KMS-11 (cell line): Measurements from ENCODE around the gene ZZZ3.

Experiments used
- H2AFZ ChIP-seq: fragments of 200-600 bp; sonication (generic); 2 replicates; pipeline ENCODE4 v1.6.1; 2016; ENCODE audit warnings: antibody characterized with exemption, mixed run types, low read depth
- H3K27ac ChIP-seq: fragments of 200-600 bp; sonication (generic); 2 replicates; pipeline ENCODE4 v1.6.1; 2016; ENCODE audit warnings: mild to moderate bottlenecking, mixed run types
- H3K27me3 ChIP-seq: fragments of 200-600 bp; sonication (generic); 2 replicates; pipeline ENCODE4 v1.6.1; 2017; ENCODE audit warnings: mild to moderate bottlenecking, low read depth, mixed run types, moderate library complexity; ENCODE audit not compliant: insufficient read depth
- H3K36me3 ChIP-seq: fragments of 200-600 bp; sonication (generic); 2 replicates; pipeline ENCODE4 v1.6.1; 2017; ENCODE audit warnings: mild to moderate bottlenecking, mixed run types; ENCODE audit not compliant: insufficient read depth
- H3K4me1 ChIP-seq: fragments of 200-600 bp; sonication (generic); 2 replicates; pipeline ENCODE4 v1.6.1; 2016; ENCODE audit warnings: mild to moderate bottlenecking, low read depth, mixed run types; ENCODE audit not compliant: poor library complexity, severe bottlenecking
- H3K4me2 ChIP-seq: fragments of 200-600 bp; sonication (generic); 2 replicates; pipeline ENCODE4 v1.7.0; 2016; ENCODE audit warnings: mild to moderate bottlenecking, mixed run types
- H3K4me3 ChIP-seq: fragments of 200-600 bp; sonication (generic); IDR thresholded peaks from 2 replicates; pipeline ENCODE4 v1.6.1; 2017; ENCODE audit warnings: low read depth, low read length, mixed read lengths; ENCODE audit not compliant: insufficient read depth
- H3K79me2 ChIP-seq: fragments of 200-600 bp; sonication (generic); 2 replicates; pipeline ENCODE4 v1.6.1; 2016; ENCODE audit warnings: low read depth, mixed run types; ENCODE audit not compliant: insufficient read depth
- H3K9ac ChIP-seq: fragments of 200-600 bp; sonication (generic); 2 replicates; pipeline ENCODE4 v1.6.1; 2016; ENCODE audit warnings: mild to moderate bottlenecking, mixed run types
- H4K20me1 ChIP-seq: fragments of 200-600 bp; sonication (generic); 2 replicates; pipeline ENCODE4 v1.6.1; 2016; ENCODE audit warnings: mild to moderate bottlenecking, mixed run types; ENCODE audit not compliant: insufficient read depth
- TF ChIP-seq, protein P1 (sequence below): fragments of 200-600 bp; sonication (generic); conservative IDR thresholded peaks from 2 replicates; pipeline ENCODE4 v1.6.1; 2017; ENCODE audit warnings: low read depth, mild to moderate bottlenecking, antibody characterized with exemption, low read length, moderate library complexity, mixed read lengths

ZZZ3 gene

DNA sequence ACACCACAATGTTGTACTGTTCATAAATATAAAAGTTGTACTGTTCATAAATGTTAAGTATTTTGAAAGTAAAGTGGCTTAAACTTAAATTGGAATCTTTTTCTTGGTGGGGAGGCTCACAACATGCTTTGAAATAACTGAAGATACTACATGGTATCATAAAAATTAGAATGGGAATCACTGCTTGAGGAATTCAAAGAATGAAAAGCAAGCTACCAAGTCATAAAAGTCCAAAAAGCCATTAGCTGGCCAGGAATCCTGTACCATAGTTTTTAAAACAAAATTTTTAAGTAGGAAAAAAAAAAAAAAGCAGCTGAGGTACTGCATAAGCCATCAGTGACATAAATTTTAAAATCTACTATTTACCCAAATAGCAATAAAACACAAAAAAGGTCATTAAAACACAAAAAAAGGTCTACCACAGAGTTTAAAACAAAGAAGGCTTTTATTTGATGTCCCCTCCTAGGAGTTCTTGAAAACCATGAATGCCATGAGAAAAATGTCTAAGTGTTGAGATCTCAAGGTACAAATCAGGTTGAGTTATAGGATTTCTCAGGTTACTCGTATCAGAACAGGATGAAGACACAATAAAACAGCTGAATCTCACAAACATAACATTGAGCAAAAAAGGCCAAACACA, 8.6 kb downstream of the ZZZ3 start:
- H3K36me3 ChIP-seq = no peaks in the 10 kb centered on the region
- no peak overlapping the region for H3K27ac ChIP-seq
- H3K4me2 ChIP-seq = no peak overlapping the region
- H3K27me3 ChIP-seq = no peaks in the 10 kb centered on the region
- H3K9ac ChIP-seq = no peak overlapping the region
- 0 out of 2 replicates have a peak, but pooled peaks cover 4% of the 10 kb centered on the region for H4K20me1 ChIP-seq
- peaks cover 40% of the 10 kb centered on the region for H3K4me1 ChIP-seq
- H3K4me3 ChIP-seq = no peak overlapping the region
- no peak overlapping the region for H2AFZ ChIP-seq
- TF ChIP-seq, protein P1, sequence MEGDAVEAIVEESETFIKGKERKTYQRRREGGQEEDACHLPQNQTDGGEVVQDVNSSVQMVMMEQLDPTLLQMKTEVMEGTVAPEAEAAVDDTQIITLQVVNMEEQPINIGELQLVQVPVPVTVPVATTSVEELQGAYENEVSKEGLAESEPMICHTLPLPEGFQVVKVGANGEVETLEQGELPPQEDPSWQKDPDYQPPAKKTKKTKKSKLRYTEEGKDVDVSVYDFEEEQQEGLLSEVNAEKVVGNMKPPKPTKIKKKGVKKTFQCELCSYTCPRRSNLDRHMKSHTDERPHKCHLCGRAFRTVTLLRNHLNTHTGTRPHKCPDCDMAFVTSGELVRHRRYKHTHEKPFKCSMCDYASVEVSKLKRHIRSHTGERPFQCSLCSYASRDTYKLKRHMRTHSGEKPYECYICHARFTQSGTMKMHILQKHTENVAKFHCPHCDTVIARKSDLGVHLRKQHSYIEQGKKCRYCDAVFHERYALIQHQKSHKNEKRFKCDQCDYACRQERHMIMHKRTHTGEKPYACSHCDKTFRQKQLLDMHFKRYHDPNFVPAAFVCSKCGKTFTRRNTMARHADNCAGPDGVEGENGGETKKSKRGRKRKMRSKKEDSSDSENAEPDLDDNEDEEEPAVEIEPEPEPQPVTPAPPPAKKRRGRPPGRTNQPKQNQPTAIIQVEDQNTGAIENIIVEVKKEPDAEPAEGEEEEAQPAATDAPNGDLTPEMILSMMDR = no peak
- H3K79me2 ChIP-seq = peaks cover 99% of the 10 kb centered on the region

DNA sequence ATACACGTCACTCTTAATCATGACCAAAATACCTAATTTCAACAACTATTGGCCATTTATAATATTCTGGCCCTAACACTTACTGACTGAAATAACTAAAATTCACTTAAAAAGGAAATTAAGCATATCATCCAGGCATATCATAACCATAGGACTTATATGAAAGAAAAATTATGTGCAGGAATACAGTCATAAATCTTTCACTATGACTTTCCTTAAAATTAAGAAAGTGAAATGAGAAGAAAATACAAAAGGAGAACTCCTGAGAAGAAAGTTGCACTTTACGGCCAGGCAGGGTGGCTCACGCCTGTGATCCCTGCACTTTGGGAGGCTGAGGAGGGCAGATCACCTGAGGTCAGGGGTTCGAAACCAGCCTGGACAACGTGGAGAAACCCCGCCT, 9.4 kb downstream of the ZZZ3 start:
- Histone ChIP-seq H3K79me2 (peaks cover 99% of the 10 kb centered on the region), H3K36me3 (no peaks in the 10 kb centered on the region), H3K27me3 (no peaks in the 10 kb centered on the region), H3K4me3 (no peak overlapping the region), H4K20me1 (0 out of 2 replicates have a peak, but pooled peaks cover 4% of the 10 kb centered on the region), H2AFZ (no peak overlapping the region), H3K9ac (no peak overlapping the region), H3K27ac (no peak overlapping the region), H3K4me2 (no peak overlapping the region), H3K4me1 (peaks cover 46% of the 10 kb centered on the region)
- TF ChIP-seq, protein P1 = no peak

DNA sequence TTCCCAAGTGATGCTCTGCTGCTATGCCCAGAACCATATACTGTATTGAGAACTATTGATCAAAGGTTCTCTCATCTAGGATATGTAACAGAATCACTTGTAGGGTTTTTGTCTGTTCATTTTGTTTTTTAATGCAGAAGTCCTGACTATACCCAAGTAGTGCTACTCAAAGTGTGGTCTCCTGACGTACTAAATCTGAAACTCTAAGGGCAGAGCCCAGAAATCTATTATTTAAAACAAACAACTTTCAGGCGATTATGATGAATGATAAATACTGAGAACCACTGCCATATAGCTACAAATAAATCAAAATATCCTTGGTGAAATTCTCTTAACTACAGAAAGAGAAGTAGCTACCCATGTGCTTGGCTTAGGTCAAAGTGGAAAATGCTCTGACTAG, 10.1 kb downstream of the ZZZ3 start:
- H2AFZ ChIP-seq = no peak overlapping the region
- 0 out of 2 replicates have a peak, but pooled peaks cover 1% of the 10 kb centered on the region for H4K20me1 ChIP-seq
- H3K27me3 ChIP-seq = no peaks in the 10 kb centered on the region
- H3K36me3 ChIP-seq = no peaks in the 10 kb centered on the region
- H3K79me2 ChIP-seq = peaks cover 99% of the 10 kb centered on the region
- H3K4me3 ChIP-seq = no peak overlapping the region
- H3K27ac ChIP-seq = no peak overlapping the region
- TF ChIP-seq, protein P1 = no peak
- H3K9ac ChIP-seq = no peak overlapping the region
- H3K4me2 ChIP-seq = no peak overlapping the region; the same call in 1 of the 2 replicates
- peaks cover 49% of the 10 kb centered on the region for H3K4me1 ChIP-seq

DNA sequence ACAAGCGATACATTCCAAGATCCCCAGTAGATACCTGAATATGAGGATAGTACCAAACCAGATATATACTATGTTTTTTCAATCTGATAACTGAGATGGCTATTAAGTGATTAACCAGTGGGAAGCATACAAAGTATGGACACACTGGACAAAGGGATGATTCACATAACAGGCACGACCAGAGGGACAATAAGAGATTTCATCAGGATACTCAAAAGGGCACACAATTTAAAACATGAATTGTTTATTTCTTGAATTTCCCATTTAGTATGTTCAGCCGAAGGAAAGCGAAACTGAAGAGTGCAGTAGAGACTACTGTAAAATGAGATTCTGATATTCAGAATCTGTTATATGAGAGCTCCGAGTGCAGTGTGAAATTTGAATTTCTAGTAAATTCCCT, 10.6 kb downstream of the ZZZ3 start:
- Histone ChIP-seq H3K27ac (no peak overlapping the region; the same call in 1 of the 2 replicates), H3K4me2 (peak overlapping the region; percentile 33; the same call in 1 of the 2 replicates), H3K4me3 (no peak overlapping the region), H4K20me1 (no peaks in the 10 kb centered on the region), H3K4me1 (peaks cover 49% of the 10 kb centered on the region), H2AFZ (no peak overlapping the region), H3K79me2 (peaks cover 97% of the 10 kb centered on the region), H3K9ac (no peak overlapping the region), H3K36me3 (no peaks in the 10 kb centered on the region), H3K27me3 (no peaks in the 10 kb centered on the region)
- TF ChIP-seq, protein P1 = no peak
